ENCODE results near the gene TSPYL2.

Gene TSPYL2

GRCh38 chrX:53048169-53049126 lies 33.7 kb upstream of the TSPYL2 start, which contains the start of gene GPR173:
GPR173 (plus strand) TSS chrX:53048789; CDS start chrX:53076622, 27,833 bp downstream.
- no peak within 1 kb of the TSS for H3K4me3 ChIP-seq (replicated peaks; ENCODE audit: low read depth, low read length)
- no peaks in the 10 kb centered on the region for H3K36me3 ChIP-seq (ENCODE audit: control insufficient read depth, insufficient read depth, low read length)
- no peak for DNase-seq (ENCODE audit: extremely low read depth, insufficient read length)
- H3K27me3 ChIP-seq (replicated peaks; ENCODE audit: control insufficient read depth, insufficient read depth, low read length) = no peaks in the 10 kb centered on the region; the same call in 1 of the 2 replicates
- TF ChIP-seq, protein P1, sequence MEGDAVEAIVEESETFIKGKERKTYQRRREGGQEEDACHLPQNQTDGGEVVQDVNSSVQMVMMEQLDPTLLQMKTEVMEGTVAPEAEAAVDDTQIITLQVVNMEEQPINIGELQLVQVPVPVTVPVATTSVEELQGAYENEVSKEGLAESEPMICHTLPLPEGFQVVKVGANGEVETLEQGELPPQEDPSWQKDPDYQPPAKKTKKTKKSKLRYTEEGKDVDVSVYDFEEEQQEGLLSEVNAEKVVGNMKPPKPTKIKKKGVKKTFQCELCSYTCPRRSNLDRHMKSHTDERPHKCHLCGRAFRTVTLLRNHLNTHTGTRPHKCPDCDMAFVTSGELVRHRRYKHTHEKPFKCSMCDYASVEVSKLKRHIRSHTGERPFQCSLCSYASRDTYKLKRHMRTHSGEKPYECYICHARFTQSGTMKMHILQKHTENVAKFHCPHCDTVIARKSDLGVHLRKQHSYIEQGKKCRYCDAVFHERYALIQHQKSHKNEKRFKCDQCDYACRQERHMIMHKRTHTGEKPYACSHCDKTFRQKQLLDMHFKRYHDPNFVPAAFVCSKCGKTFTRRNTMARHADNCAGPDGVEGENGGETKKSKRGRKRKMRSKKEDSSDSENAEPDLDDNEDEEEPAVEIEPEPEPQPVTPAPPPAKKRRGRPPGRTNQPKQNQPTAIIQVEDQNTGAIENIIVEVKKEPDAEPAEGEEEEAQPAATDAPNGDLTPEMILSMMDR (IDR thresholded peaks at IDR 0.05; ENCODE audit: insufficient read depth, low read length, poor library complexity, severe bottlenecking) = no peak

DNA sequence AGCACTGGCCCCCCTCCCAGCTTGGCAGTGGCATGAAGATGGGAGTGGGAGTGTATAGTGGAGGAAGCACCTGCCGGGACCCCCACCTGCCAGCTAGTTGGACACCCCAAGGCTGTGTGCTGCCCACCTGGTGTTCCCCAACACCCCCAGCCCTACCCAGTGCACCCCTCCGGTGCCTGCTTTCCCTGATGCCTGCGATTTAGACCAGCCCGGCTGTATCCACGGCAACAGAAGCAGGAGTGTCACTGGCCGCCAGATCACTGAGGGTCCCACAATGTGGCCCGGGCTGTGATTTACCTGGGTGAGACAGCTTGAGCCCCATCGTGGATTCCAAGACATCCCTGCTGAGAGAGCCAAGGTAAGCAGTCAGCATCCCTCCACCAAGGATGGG lies 33.0 kb upstream of the TSPYL2 start:
- H3K27me3 ChIP-seq (replicated peaks; ENCODE audit: control insufficient read depth, insufficient read depth, low read length) = no peaks in the 10 kb centered on the region; the same call in 1 of the 2 replicates
- DNase-seq (ENCODE audit: extremely low read depth, insufficient read length) = no peak
- no peak overlapping the region for H3K4me3 ChIP-seq (replicated peaks; ENCODE audit: low read depth, low read length)
- H3K36me3 ChIP-seq (ENCODE audit: control insufficient read depth, insufficient read depth, low read length) = no peaks in the 10 kb centered on the region
- TF ChIP-seq, protein P1 (IDR thresholded peaks at IDR 0.05; ENCODE audit: insufficient read depth, low read length, poor library complexity, severe bottlenecking) = no peak

- H3K27me3 ChIP-seq (replicated peaks; ENCODE audit: control insufficient read depth, insufficient read depth, low read length) = no peaks in the 10 kb centered on the region
- no peaks in the 10 kb centered on the region for H3K36me3 ChIP-seq (ENCODE audit: control insufficient read depth, insufficient read depth, low read length)
- H3K4me3 ChIP-seq (replicated peaks; ENCODE audit: low read depth, low read length) = no peak overlapping the region
- TF ChIP-seq, protein P1 (IDR thresholded peaks at IDR 0.05; ENCODE audit: insufficient read depth, low read length, poor library complexity, severe bottlenecking) = no peak
- DNase-seq (ENCODE audit: extremely low read depth, insufficient read length) = no peak
Measured at GRCh38 chrX:53050841-53051240, 31.3 kb upstream of the TSPYL2 start.

GRCh38 chrX:53055244-53055849 lies 26.8 kb upstream of the TSPYL2 start:
- no peak for DNase-seq (ENCODE audit: extremely low read depth, insufficient read length)
- H3K36me3 ChIP-seq (ENCODE audit: control insufficient read depth, insufficient read depth, low read length) = no peaks in the 10 kb centered on the region
- TF ChIP-seq, protein P1 (IDR thresholded peaks at IDR 0.05; ENCODE audit: insufficient read depth, low read length, poor library complexity, severe bottlenecking) = no peak
- H3K27me3 ChIP-seq (replicated peaks; ENCODE audit: control insufficient read depth, insufficient read depth, low read length) = no peaks in the 10 kb centered on the region
- no peak overlapping the region for H3K4me3 ChIP-seq (replicated peaks; ENCODE audit: low read depth, low read length)

GRCh38 chrX:53056292-53056691 lies 25.9 kb upstream of the TSPYL2 start:
- no peak for DNase-seq (ENCODE audit: extremely low read depth, insufficient read length)
- TF ChIP-seq, protein P1 (IDR thresholded peaks at IDR 0.05; ENCODE audit: insufficient read depth, low read length, poor library complexity, severe bottlenecking) = no peak
- H3K4me3 ChIP-seq (replicated peaks; ENCODE audit: low read depth, low read length) = no peak overlapping the region
- H3K27me3 ChIP-seq (replicated peaks; ENCODE audit: control insufficient read depth, insufficient read depth, low read length) = no peaks in the 10 kb centered on the region
- no peaks in the 10 kb centered on the region for H3K36me3 ChIP-seq (ENCODE audit: control insufficient read depth, insufficient read depth, low read length)
